ENCODE measurements around the gene LIPA.

Gene LIPA

GRCh38 chr10:89214566-89215165, 36.9 kb downstream of the LIPA start:
- Histone ChIP-seq H3K27ac (ENCODE audit: insufficient read depth, low read length, poor library complexity, severe bottlenecking) (no peak overlapping the region), H3K27me3 (replicated peaks; ENCODE audit: control insufficient read depth, insufficient read depth, low read length, poor library complexity, severe bottlenecking) (no peaks in the 10 kb centered on the region), H3K9me3 (ENCODE audit: control insufficient read depth, low read length) (no peaks in the 10 kb centered on the region), H3K36me3 (ENCODE audit: control insufficient read depth, insufficient read depth, low read length) (peaks cover under 1% of the 10 kb centered on the region), H3K4me3 (ENCODE audit: insufficient read depth, low read depth, low read length, poor library complexity, severe bottlenecking) (no peak overlapping the region), H3K4me1 (ENCODE audit: control insufficient read depth, insufficient read depth, low read length, poor library complexity, severe bottlenecking) (peaks cover 3% of the 10 kb centered on the region)
- DNase-seq, result no peak

GRCh38 chr10:89213191-89213808, 38.3 kb downstream of the LIPA start:
- Histone ChIP-seq H3K27ac (ENCODE audit: insufficient read depth, low read length, poor library complexity, severe bottlenecking) (no peak overlapping the region), H3K36me3 (ENCODE audit: control insufficient read depth, insufficient read depth, low read length) (no peaks in the 10 kb centered on the region), H3K4me1 (ENCODE audit: control insufficient read depth, insufficient read depth, low read length, poor library complexity, severe bottlenecking) (peaks cover 6% of the 10 kb centered on the region), H3K9me3 (ENCODE audit: control insufficient read depth, low read length) (no peaks in the 10 kb centered on the region), H3K27me3 (replicated peaks; ENCODE audit: control insufficient read depth, insufficient read depth, low read length, poor library complexity, severe bottlenecking) (peaks cover 8% of the 10 kb centered on the region), H3K4me3 (ENCODE audit: insufficient read depth, low read depth, low read length, poor library complexity, severe bottlenecking) (no peak overlapping the region)
- no peak for DNase-seq

- DNase-seq, result no peak
- peaks cover 16% of the 10 kb centered on the region for H3K4me1 ChIP-seq (ENCODE audit: control insufficient read depth, insufficient read depth, low read length, poor library complexity, severe bottlenecking)
- no peaks in the 10 kb centered on the region for H3K36me3 ChIP-seq (ENCODE audit: control insufficient read depth, insufficient read depth, low read length)
- peaks cover 14% of the 10 kb centered on the region for H3K27me3 ChIP-seq (replicated peaks; ENCODE audit: control insufficient read depth, insufficient read depth, low read length, poor library complexity, severe bottlenecking)
- H3K27ac ChIP-seq (ENCODE audit: insufficient read depth, low read length, poor library complexity, severe bottlenecking), result no peak overlapping the region
- no peaks in the 10 kb centered on the region for H3K9me3 ChIP-seq (ENCODE audit: control insufficient read depth, low read length)
- no peak overlapping the region for H3K4me3 ChIP-seq (ENCODE audit: insufficient read depth, low read depth, low read length, poor library complexity, severe bottlenecking)
Measured at GRCh38 chr10:89210794-89211425, 40.7 kb downstream of the LIPA start.

- DNase-seq, result no peak
- Histone ChIP-seq H3K4me1 (ENCODE audit: control insufficient read depth, insufficient read depth, low read length, poor library complexity, severe bottlenecking) (peaks cover 16% of the 10 kb centered on the region), H3K9me3 (ENCODE audit: control insufficient read depth, low read length) (no peaks in the 10 kb centered on the region), H3K4me3 (ENCODE audit: insufficient read depth, low read depth, low read length, poor library complexity, severe bottlenecking) (no peak overlapping the region), H3K27ac (ENCODE audit: insufficient read depth, low read length, poor library complexity, severe bottlenecking) (no peak overlapping the region), H3K27me3 (replicated peaks; ENCODE audit: control insufficient read depth, insufficient read depth, low read length, poor library complexity, severe bottlenecking) (peaks cover 14% of the 10 kb centered on the region), H3K36me3 (ENCODE audit: control insufficient read depth, insufficient read depth, low read length) (no peaks in the 10 kb centered on the region)
Measured at GRCh38 chr10:89209718-89210117, 41.9 kb downstream of the LIPA start.

GRCh38 chr10:89207801-89208551, 43.6 kb downstream of the LIPA start:
- peaks cover 14% of the 10 kb centered on the region for H3K27me3 ChIP-seq (replicated peaks; ENCODE audit: control insufficient read depth, insufficient read depth, low read length, poor library complexity, severe bottlenecking)
- no peak for DNase-seq
- H3K27ac ChIP-seq (ENCODE audit: insufficient read depth, low read length, poor library complexity, severe bottlenecking), result no peak overlapping the region
- peaks cover 16% of the 10 kb centered on the region for H3K4me1 ChIP-seq (ENCODE audit: control insufficient read depth, insufficient read depth, low read length, poor library complexity, severe bottlenecking)
- H3K4me3 ChIP-seq (ENCODE audit: insufficient read depth, low read depth, low read length, poor library complexity, severe bottlenecking), result peak overlapping the region; percentile 56
- H3K9me3 ChIP-seq (ENCODE audit: control insufficient read depth, low read length), result no peaks in the 10 kb centered on the region
- H3K36me3 ChIP-seq (ENCODE audit: control insufficient read depth, insufficient read depth, low read length), result no peaks in the 10 kb centered on the region

- peak in 1 of 3 donors; percentile 14 for DNase-seq
- H3K4me1 ChIP-seq (ENCODE audit: control insufficient read depth, insufficient read depth, low read length, poor library complexity, severe bottlenecking), result peaks cover 16% of the 10 kb centered on the region
- no peaks in the 10 kb centered on the region for H3K36me3 ChIP-seq (ENCODE audit: control insufficient read depth, insufficient read depth, low read length)
- no peak within 1 kb of the TSS for H3K27ac ChIP-seq (ENCODE audit: insufficient read depth, low read length, poor library complexity, severe bottlenecking)
- peak within 1 kb of the TSS; percentile 56 for H3K4me3 ChIP-seq (ENCODE audit: insufficient read depth, low read depth, low read length, poor library complexity, severe bottlenecking)
- no peaks in the 10 kb centered on the region for H3K9me3 ChIP-seq (ENCODE audit: control insufficient read depth, low read length)
- peaks cover 14% of the 10 kb centered on the region for H3K27me3 ChIP-seq (replicated peaks; ENCODE audit: control insufficient read depth, insufficient read depth, low read length, poor library complexity, severe bottlenecking)
Measured at GRCh38 chr10:89207181-89207800, 44.3 kb downstream of the LIPA start, which contains the start of gene CH25H. CH25H (minus strand) TSS chr10:89207317; CDS start chr10:89207292, 25 bp downstream.

- Histone ChIP-seq H3K27me3 (replicated peaks; ENCODE audit: control insufficient read depth, insufficient read depth, low read length, poor library complexity, severe bottlenecking) (peaks cover 14% of the 10 kb centered on the region), H3K4me1 (ENCODE audit: control insufficient read depth, insufficient read depth, low read length, poor library complexity, severe bottlenecking) (peaks cover 16% of the 10 kb centered on the region), H3K4me3 (ENCODE audit: insufficient read depth, low read depth, low read length, poor library complexity, severe bottlenecking) (peak overlapping the region; percentile 56), H3K36me3 (ENCODE audit: control insufficient read depth, insufficient read depth, low read length) (no peaks in the 10 kb centered on the region), H3K9me3 (ENCODE audit: control insufficient read depth, low read length) (no peaks in the 10 kb centered on the region), H3K27ac (ENCODE audit: insufficient read depth, low read length, poor library complexity, severe bottlenecking) (no peak overlapping the region)
- peak in 2 of 3 donors; percentile 22 to 34 for DNase-seq
Measured at GRCh38 chr10:89206402-89207180, 45.0 kb downstream of the LIPA start.

DNA sequence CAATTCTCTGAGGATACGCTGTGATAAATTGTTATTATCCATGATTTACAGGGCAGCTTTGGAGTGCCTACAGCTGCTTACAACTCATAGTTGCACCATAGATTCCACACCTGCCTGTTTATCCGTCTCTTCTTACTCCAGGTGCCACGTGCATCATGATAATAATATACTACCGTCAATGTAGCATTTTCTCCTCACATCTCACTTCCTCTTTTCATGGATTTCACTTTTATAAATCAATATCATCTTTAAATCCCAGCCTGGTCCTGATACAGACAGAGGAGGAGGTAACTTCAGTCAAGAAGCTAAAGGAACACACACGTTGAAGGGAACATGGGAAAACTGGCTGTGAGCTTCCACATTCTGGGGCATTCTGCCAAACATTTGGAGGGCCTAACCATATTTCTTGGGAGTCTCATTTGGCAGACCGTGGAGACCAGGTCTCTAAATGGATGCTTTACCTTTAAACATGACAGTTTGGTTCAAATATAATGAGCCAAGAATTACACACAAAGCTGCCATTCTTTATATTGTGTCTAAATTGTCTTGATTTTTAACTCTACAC, 46.9 kb downstream of the LIPA start:
- Histone ChIP-seq H3K9me3 (ENCODE audit: control insufficient read depth, low read length) (no peaks in the 10 kb centered on the region), H3K36me3 (ENCODE audit: control insufficient read depth, insufficient read depth, low read length) (no peaks in the 10 kb centered on the region), H3K4me3 (ENCODE audit: insufficient read depth, low read depth, low read length, poor library complexity, severe bottlenecking) (no peak overlapping the region), H3K27ac (ENCODE audit: insufficient read depth, low read length, poor library complexity, severe bottlenecking) (no peak overlapping the region), H3K4me1 (ENCODE audit: control insufficient read depth, insufficient read depth, low read length, poor library complexity, severe bottlenecking) (peaks cover 16% of the 10 kb centered on the region), H3K27me3 (replicated peaks; ENCODE audit: control insufficient read depth, insufficient read depth, low read length, poor library complexity, severe bottlenecking) (peaks cover 14% of the 10 kb centered on the region)
- DNase-seq, result no peak

DNA sequence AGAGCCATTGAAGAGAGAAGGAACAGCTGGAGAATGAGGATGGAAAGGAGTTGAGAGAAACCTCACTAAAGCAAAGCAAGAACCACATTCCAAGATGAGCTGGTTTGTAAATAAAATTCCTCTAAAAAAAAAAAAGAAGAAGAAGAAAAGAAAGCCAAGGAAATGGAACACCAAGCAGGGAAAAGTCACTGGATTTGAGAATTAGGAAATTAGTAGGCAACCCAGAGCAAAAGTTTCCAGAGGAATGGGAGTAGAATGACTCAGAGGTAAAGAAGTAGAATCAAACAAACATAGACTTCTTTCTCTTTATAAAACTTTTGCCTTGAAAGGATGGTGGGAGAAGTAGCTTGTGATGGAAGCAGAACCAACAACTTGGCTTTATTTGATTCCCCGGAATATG, 48.3 kb downstream of the LIPA start:
- Histone ChIP-seq H3K4me3 (ENCODE audit: insufficient read depth, low read depth, low read length, poor library complexity, severe bottlenecking) (no peak overlapping the region), H3K4me1 (ENCODE audit: control insufficient read depth, insufficient read depth, low read length, poor library complexity, severe bottlenecking) (peaks cover 13% of the 10 kb centered on the region)

More for the DNA sequence above, 48.3 kb downstream of the LIPA start:
- H3K27me3 ChIP-seq (replicated peaks; ENCODE audit: control insufficient read depth, insufficient read depth, low read length, poor library complexity, severe bottlenecking), result peaks cover 6% of the 10 kb centered on the region
- DNase-seq, result no peak
- no peak overlapping the region for H3K27ac ChIP-seq (ENCODE audit: insufficient read depth, low read length, poor library complexity, severe bottlenecking)
- H3K9me3 ChIP-seq (ENCODE audit: control insufficient read depth, low read length), result no peaks in the 10 kb centered on the region
- H3K36me3 ChIP-seq (ENCODE audit: control insufficient read depth, insufficient read depth, low read length), result no peaks in the 10 kb centered on the region
